ENCODE data around the gene DDX49. TPM values are rescaled to one million over a fixed set of nuclear protein-coding genes. Genes with fewer than 3 reads are reported as not detected.

The DDX49 gene
- total RNA-seq, 2 donors from 2014 or later: 22.1 to 31.9 TPM

DNA sequence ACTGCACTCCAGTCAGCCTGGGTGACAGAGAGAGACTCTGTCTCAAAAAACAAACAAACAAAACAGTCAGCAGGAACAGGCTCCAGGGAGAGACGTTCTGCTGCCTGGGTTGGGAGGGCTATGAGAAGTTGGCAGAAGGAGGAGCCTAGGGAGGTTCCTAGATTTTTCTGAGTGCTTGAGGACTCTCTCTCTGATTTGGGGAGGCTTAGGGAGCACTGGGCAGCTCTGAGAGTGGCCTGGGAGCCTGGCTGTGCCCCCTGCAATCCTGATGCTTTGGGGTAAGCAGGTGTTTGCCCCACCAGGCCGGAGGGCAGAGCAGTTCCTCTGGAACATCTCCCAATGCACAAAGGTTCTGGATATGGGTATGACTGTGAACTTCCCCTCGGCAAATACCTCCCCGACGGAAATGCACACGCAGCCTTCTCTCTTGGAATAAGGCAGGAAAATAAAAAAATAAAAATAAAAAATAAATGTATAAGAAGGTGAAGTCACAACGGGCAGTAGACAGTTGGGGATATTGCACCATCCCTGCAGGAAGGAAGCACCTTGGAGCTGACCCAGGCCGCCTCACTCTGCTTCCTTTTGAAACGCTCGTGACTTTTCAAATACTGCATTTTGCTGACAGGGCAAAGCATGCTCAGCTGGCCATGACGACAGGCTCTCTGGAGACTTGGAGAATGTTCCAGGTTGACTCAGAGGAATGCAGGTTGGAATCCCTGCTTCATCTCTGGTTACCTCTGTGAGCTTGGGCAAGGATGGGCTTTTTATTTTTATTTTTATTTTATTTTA is 48.0 kb downstream of the DDX49 start:
- DNase-seq (ENCODE audit: low spot score): peak; percentile 80
- TF ChIP-seq, protein P1, sequence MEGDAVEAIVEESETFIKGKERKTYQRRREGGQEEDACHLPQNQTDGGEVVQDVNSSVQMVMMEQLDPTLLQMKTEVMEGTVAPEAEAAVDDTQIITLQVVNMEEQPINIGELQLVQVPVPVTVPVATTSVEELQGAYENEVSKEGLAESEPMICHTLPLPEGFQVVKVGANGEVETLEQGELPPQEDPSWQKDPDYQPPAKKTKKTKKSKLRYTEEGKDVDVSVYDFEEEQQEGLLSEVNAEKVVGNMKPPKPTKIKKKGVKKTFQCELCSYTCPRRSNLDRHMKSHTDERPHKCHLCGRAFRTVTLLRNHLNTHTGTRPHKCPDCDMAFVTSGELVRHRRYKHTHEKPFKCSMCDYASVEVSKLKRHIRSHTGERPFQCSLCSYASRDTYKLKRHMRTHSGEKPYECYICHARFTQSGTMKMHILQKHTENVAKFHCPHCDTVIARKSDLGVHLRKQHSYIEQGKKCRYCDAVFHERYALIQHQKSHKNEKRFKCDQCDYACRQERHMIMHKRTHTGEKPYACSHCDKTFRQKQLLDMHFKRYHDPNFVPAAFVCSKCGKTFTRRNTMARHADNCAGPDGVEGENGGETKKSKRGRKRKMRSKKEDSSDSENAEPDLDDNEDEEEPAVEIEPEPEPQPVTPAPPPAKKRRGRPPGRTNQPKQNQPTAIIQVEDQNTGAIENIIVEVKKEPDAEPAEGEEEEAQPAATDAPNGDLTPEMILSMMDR (IDR thresholded peaks at IDR 0.05): no peak
- Histone ChIP-seq H3K9me3 (no peaks in the 10 kb centered on the region), H3K4me1 (peaks cover 0 to 38% of the 10 kb centered on the region in 2 donors), H3K27ac (peak overlapping the region; percentile 62 to 68), H3K36me3 (no peaks in the 10 kb centered on the region), H3K4me3 (no peak overlapping the region), H3K27me3 (no peaks in the 10 kb centered on the region)

DNA sequence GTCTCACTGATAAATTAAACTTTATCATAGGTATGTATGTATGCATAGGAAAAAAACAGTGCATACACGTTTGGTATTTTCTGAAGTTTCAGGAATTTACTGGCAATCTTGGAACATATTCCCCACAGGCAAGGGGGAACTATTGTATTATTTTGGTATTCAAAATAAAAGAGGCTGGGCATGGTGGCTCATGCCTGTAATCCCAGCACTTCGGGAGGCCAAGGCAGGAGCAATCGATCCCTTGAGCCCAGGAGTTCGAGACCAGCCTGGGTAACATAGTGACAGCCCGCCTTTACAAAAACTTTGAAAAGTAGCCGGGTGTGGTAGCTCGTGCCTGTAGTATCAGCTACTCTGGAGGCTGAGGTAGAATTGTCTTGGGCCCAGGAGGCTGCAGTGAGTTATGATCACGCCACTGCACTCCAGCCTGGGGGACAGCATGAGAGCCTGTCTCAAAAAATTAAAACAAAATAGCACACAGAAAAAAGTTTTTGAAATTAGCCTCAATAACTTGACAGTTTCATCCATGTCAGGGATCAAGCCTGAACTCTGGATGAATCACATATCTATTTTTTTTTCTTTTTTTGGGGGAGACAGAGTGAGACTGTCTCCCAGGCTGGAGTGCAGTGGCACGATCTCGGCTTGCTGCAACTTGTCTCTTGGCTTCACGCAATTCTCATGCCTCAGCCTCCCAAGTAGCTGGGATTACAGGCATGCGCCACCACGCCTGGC is 50.6 kb downstream of the DDX49 start:
- H3K27ac ChIP-seq: peak overlapping the region; percentile 9 to 51
- TF ChIP-seq, protein P1 (IDR thresholded peaks at IDR 0.05): no peak

DNA sequence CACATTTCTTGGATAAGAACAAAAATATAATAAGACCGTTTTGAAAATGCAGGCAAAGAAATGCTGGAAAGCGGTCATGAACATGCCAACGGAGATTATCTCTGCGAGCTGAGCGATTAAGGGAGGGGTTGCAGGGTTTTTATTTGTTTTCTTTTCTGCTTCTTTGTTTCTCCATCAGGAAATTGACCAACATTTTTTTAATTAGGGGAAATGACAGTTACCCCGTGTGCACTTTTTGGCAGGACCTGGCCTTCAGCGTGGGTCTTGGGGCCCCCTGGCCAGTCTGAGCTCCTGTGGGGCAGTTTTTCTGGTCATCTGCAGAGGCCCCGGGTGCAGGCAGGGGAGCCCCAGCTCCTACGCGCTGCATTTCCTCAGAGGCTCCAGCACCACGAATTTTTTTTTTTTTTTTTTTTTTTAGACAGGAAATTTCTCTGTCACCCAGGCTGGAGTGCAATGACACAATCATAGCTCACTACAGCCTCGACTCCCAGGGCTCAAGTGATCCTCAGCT is 52.8 kb downstream of the DDX49 start:
- Histone ChIP-seq H3K4me1 (peaks cover 0 to 43% of the 10 kb centered on the region in 2 donors), H3K9me3 (no peaks in the 10 kb centered on the region), H3K27ac (peak overlapping the region; percentile 27 to 58), H3K27me3 (no peaks in the 10 kb centered on the region), H3K36me3 (no peaks in the 10 kb centered on the region), H3K4me3 (no peak overlapping the region)
- TF ChIP-seq, protein P1 (IDR thresholded peaks at IDR 0.05): no peak
- DNase-seq (ENCODE audit: low spot score): no peak

More for the DNA sequence above, 50.6 kb downstream of the DDX49 start:
- Histone ChIP-seq H3K9me3 (no peaks in the 10 kb centered on the region), H3K36me3 (no peaks in the 10 kb centered on the region), H3K4me1 (peaks cover 0 to 44% of the 10 kb centered on the region in 2 donors), H3K4me3 (no peak overlapping the region), H3K27me3 (no peaks in the 10 kb centered on the region)
- no peak for DNase-seq (ENCODE audit: low spot score)

DNA sequence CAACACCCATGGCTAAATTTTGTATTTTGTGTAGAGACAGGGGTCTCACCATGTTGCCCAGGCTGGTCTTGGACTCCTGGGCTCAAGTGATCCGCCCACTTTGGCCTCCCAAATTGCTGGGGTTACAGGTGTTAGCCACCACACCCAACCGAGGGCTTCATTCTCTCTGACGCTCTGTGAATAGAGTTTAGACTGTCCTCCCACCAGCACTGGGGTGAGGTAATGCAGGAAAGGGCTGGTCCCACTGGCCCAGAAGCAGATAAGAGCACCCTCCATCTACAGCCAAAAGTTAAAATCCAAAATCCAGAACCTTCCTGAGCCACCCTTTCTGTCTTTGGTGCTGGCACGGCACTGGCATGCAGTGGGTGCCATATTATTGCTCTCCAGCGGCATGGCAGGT is 53.3 kb downstream of the DDX49 start:
- no peaks in the 10 kb centered on the region for H3K9me3 ChIP-seq
- DNase-seq (ENCODE audit: low spot score): no peak
- peak overlapping the region; percentile 27 to 58 for H3K27ac ChIP-seq
- H3K4me1 ChIP-seq: peaks cover 0 to 38% of the 10 kb centered on the region in 2 donors
- TF ChIP-seq, protein P1 (IDR thresholded peaks at IDR 0.05): no peak
- H3K36me3 ChIP-seq: no peaks in the 10 kb centered on the region
- no peak overlapping the region for H3K4me3 ChIP-seq
- no peaks in the 10 kb centered on the region for H3K27me3 ChIP-seq

DNA sequence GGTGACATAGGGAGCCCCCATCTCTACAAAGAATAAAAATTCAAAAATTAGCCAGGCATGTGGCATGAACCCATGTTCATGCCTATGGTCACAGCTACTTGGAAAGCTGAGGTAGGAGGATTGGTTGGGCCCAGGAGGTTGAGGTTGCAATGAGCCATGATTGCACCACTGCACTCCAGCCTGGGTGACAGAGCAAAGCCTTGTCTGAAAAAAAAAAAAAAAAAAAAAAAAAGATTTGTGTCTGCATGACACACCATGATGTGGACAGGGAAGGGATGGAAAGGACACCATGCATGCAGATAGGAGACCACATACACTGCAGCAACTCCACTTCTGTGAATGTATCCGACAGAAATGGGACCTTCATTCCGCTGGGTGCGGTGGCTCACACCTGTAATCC is 55.5 kb downstream of the DDX49 start:
- Histone ChIP-seq H3K36me3 (no peaks in the 10 kb centered on the region), H3K27me3 (no peaks in the 10 kb centered on the region), H3K4me3 (no peak overlapping the region), H3K4me1 (peaks cover 0 to 21% of the 10 kb centered on the region in 2 donors), H3K27ac (no peak overlapping the region), H3K9me3 (no peaks in the 10 kb centered on the region)
- TF ChIP-seq, protein P1 (IDR thresholded peaks at IDR 0.05): no peak
- DNase-seq (ENCODE audit: low spot score): no peak
